Measurements from ENCODE around the gene CSMD2. TPM values are rescaled to one million over a fixed set of nuclear protein-coding genes. Genes with fewer than 3 reads are reported as not detected.

The CSMD2 gene
- total RNA-seq, 1 experiment from 2014 or later, result not detected

- Histone ChIP-seq H3K4me3 (no peak overlapping the region), H3K9me2 (ENCODE audit: insufficient read depth) (no peaks in the 10 kb centered on the region), H3K79me2 (ENCODE audit: low read depth) (no peaks in the 10 kb centered on the region), H3F3A (ENCODE audit: insufficient read depth, low read depth) (no peaks in the 10 kb centered on the region), H3K4me1 (replicated peaks; ENCODE audit: insufficient read depth) (no peaks in the 10 kb centered on the region), H3K27me3 (ENCODE audit: insufficient read depth, low read depth) (peaks cover 65% of the 10 kb centered on the region), H2AFZ (no peak overlapping the region), H3K4me2 (no peak overlapping the region), H3K9me3 (ENCODE audit: insufficient read depth, low read depth) (no peaks in the 10 kb centered on the region), H3K27ac (no peak overlapping the region), H3K36me3 (ENCODE audit: low read depth) (no peaks in the 10 kb centered on the region), H4K20me1 (ENCODE audit: insufficient read depth) (no peaks in the 10 kb centered on the region)
- no peak for DNase-seq
- CTCF ChIA-PET, result no interaction called here
- POLR2A ChIA-PET (ENCODE audit: unreplicated experiment), result no interaction called here
- TF ChIP-seq CTCF (conservative IDR thresholded peaks at IDR 0.05) (no peak), EZH2 (IDR thresholded peaks at IDR 0.05; ENCODE audit: low read depth) (no peak)
- intact Hi-C loops (cut with micrococcal nuclease; ENCODE audit: unreplicated experiment), result no loop called here
- no TSS peak for BruUV-seq (replicated peaks)
Observed at GRCh38 chr1:33713058-33713877, 451.8 kb downstream of the CSMD2 start.

- no peaks in the 10 kb centered on the region for H3F3A ChIP-seq (ENCODE audit: insufficient read depth, low read depth)
- no peaks in the 10 kb centered on the region for H4K20me1 ChIP-seq (ENCODE audit: insufficient read depth)
- no TSS peak for BruUV-seq (replicated peaks)
- no peaks in the 10 kb centered on the region for H3K36me3 ChIP-seq (ENCODE audit: low read depth)
- POLR2A ChIA-PET (ENCODE audit: unreplicated experiment), result no interaction called here
- H3K9me3 ChIP-seq (ENCODE audit: insufficient read depth, low read depth), result no peaks in the 10 kb centered on the region
- intact Hi-C loops (cut with micrococcal nuclease; ENCODE audit: unreplicated experiment), result no loop called here
- H3K4me1 ChIP-seq (replicated peaks; ENCODE audit: insufficient read depth), result no peaks in the 10 kb centered on the region
- no peak for DNase-seq
- H3K4me2 ChIP-seq, result no peak overlapping the region
- no peak for TF ChIP-seq EZH2 (IDR thresholded peaks at IDR 0.05; ENCODE audit: low read depth)
- TF ChIP-seq CTCF (conservative IDR thresholded peaks at IDR 0.05), result no peak
- no peaks in the 10 kb centered on the region for H3K79me2 ChIP-seq (ENCODE audit: low read depth)
- peaks cover 65% of the 10 kb centered on the region for H3K27me3 ChIP-seq (ENCODE audit: insufficient read depth, low read depth)
- CTCF ChIA-PET, result no interaction called here
- H3K9me2 ChIP-seq (ENCODE audit: insufficient read depth), result no peaks in the 10 kb centered on the region
- H2AFZ ChIP-seq, result no peak overlapping the region
- no peak overlapping the region for H3K27ac ChIP-seq
- no peak overlapping the region for H3K4me3 ChIP-seq
Observed at GRCh38 chr1:33712186-33712585, 452.8 kb downstream of the CSMD2 start.

GRCh38 chr1:33711511-33711910, 453.5 kb downstream of the CSMD2 start:
- Histone ChIP-seq H3K4me1 (replicated peaks; ENCODE audit: insufficient read depth) (no peaks in the 10 kb centered on the region), H3K79me2 (ENCODE audit: low read depth) (no peaks in the 10 kb centered on the region), H3K27ac (no peak overlapping the region), H4K20me1 (ENCODE audit: insufficient read depth) (no peaks in the 10 kb centered on the region), H3K9me2 (ENCODE audit: insufficient read depth) (no peaks in the 10 kb centered on the region), H3K36me3 (ENCODE audit: low read depth) (no peaks in the 10 kb centered on the region), H3K27me3 (ENCODE audit: insufficient read depth, low read depth) (peaks cover 58% of the 10 kb centered on the region), H2AFZ (no peak overlapping the region), H3K9me3 (ENCODE audit: insufficient read depth, low read depth) (no peaks in the 10 kb centered on the region), H3F3A (ENCODE audit: insufficient read depth, low read depth) (no peaks in the 10 kb centered on the region), H3K4me3 (no peak overlapping the region), H3K4me2 (no peak overlapping the region)
- no peak for DNase-seq
- POLR2A ChIA-PET (ENCODE audit: unreplicated experiment), result no interaction called here
- no TSS peak for BruUV-seq (replicated peaks)
- CTCF ChIA-PET, result interaction anchor here (0.5 kb wide), 1 partner anchor 1453 kb away, joined by 8 read pairs; no protein-coding TSS in a partner anchor
- intact Hi-C loops (cut with micrococcal nuclease; ENCODE audit: unreplicated experiment), result no loop called here
- TF ChIP-seq CTCF (conservative IDR thresholded peaks at IDR 0.05) (no peak), EZH2 (IDR thresholded peaks at IDR 0.05; ENCODE audit: low read depth) (no peak)

Measured in PC-9 (cell line).